Lower lobe of right lung (tissue), 2 donors: ENCODE measurements around the gene AQP1. TPM values are rescaled to one million over a fixed set of nuclear protein-coding genes. Genes with fewer than 3 reads are reported as not detected.
A peak's percentile ranks its signal among the peaks of the same experiment; 100 is the strongest.

ENCODE experiments used
- ATAC-seq, 2 donors: fragments of 200-7000 bp; cut with Tn5 transposase; one replicate each; pipeline ENCODE4 v1.9.1; 2020 to 2022; ENCODE audit warnings: mild to moderate bottlenecking in 2 of 2, moderate library complexity in 2 of 2
- DNase-seq: peaks from one replicate; pipeline ENCODE4 v3.0.0-alpha.2; 2020
- H3K27ac ChIP-seq: fragments of 200-600 bp; one replicate; pipeline ENCODE4 v1.8.0; 2022
- H3K27me3 ChIP-seq: fragments of 200-600 bp; one replicate; pipeline ENCODE4 v1.8.0; 2022; ENCODE audit warnings: low read depth
- H3K36me3 ChIP-seq: fragments of 200-600 bp; one replicate; pipeline ENCODE4 v1.8.0; 2022; ENCODE audit warnings: mild to moderate bottlenecking
- H3K4me1 ChIP-seq: fragments of 200-600 bp; one replicate; pipeline ENCODE4 v1.8.0; 2022
- H3K4me3 ChIP-seq: fragments of 200-600 bp; one replicate; pipeline ENCODE4 v1.8.0; 2022; ENCODE audit warnings: mild to moderate bottlenecking
- H3K9me3 ChIP-seq: fragments of 200-600 bp; one replicate; pipeline ENCODE4 v1.8.0; 2022
- intact Hi-C: fragments of 100-400 bp; cut with DNase I; formaldehyde crosslinking; loops from one replicate; pipeline ENCODE4 v1.11.0; 2022
- total RNA-seq: library from RNA; stranded (reverse); fragmentation: NEBNext Ultra II Directional; extraction: Animal tissue kit (Norgen Biotek cat#: 25700); gene quantifications from one replicate; pipeline ENCODE4 v1.2.1, GENCODE V29; 2021
- TF ChIP-seq, protein P1 (sequence below): fragments of 200-600 bp; IDR thresholded peaks from one replicate; pipeline ENCODE4 v1.8.0; 2022; ENCODE audit warnings: antibody characterized with exemption, mild to moderate bottlenecking
- donor health status: DM: no; HTN: yes; CAD: no; lungs with severe emphysema.

AQP1 gene
- total RNA-seq, 1 donor from 2014 or later, result 826 TPM

DNA sequence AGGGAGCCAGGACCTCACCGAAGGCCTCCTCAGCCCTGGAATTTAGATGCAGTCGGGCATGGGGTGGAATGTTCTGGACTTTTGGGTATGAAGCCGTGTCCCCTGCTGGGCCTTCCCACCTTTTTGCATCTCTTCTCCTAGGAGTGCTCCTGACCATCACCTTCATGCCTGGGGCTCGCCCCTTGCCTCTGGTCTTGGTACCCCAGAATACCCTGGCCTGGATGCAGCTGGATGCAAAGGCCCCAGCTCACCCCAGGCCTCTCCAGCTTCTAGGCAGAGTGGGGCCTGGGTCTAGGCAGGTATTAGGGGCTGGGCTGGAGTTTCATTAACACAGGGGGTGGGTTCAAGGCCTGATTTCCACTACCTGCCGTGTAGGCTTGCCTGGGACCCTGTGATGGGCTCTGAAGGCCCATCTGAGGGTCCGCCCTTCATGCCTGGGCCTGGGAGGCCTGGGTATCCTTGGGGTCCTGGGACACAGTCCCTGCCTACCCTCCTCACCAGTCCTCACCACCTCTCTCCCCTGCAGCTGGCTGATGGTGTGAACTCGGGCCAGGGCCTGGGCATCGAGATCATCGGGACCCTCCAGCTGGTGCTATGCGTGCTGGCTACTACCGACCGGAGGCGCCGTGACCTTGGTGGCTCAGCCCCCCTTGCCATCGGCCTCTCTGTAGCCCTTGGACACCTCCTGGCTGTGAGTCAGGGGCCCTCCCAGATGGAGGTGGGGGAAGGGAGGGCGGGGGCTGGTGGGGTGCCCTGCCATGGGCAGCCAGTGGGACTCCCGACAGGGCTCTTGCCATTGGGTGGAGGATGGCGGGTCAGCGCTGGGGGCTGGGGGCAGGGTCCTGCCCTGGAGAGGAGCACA, 10.1 kb downstream of the AQP1 start:
- H3K36me3 ChIP-seq, result peaks cover 73% of the 10 kb centered on the region
- ATAC-seq (no peak), DNase-seq (peak; percentile 47)
- no peak overlapping the region for H3K4me3 ChIP-seq
- intact Hi-C loops, result no loop called here
- H3K9me3 ChIP-seq, result no peaks in the 10 kb centered on the region
- TF ChIP-seq, protein P1, sequence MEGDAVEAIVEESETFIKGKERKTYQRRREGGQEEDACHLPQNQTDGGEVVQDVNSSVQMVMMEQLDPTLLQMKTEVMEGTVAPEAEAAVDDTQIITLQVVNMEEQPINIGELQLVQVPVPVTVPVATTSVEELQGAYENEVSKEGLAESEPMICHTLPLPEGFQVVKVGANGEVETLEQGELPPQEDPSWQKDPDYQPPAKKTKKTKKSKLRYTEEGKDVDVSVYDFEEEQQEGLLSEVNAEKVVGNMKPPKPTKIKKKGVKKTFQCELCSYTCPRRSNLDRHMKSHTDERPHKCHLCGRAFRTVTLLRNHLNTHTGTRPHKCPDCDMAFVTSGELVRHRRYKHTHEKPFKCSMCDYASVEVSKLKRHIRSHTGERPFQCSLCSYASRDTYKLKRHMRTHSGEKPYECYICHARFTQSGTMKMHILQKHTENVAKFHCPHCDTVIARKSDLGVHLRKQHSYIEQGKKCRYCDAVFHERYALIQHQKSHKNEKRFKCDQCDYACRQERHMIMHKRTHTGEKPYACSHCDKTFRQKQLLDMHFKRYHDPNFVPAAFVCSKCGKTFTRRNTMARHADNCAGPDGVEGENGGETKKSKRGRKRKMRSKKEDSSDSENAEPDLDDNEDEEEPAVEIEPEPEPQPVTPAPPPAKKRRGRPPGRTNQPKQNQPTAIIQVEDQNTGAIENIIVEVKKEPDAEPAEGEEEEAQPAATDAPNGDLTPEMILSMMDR, result no peak
- peaks cover 58% of the 10 kb centered on the region for H3K4me1 ChIP-seq
- no peaks in the 10 kb centered on the region for H3K27me3 ChIP-seq
- peak overlapping the region; percentile 56 for H3K27ac ChIP-seq

DNA sequence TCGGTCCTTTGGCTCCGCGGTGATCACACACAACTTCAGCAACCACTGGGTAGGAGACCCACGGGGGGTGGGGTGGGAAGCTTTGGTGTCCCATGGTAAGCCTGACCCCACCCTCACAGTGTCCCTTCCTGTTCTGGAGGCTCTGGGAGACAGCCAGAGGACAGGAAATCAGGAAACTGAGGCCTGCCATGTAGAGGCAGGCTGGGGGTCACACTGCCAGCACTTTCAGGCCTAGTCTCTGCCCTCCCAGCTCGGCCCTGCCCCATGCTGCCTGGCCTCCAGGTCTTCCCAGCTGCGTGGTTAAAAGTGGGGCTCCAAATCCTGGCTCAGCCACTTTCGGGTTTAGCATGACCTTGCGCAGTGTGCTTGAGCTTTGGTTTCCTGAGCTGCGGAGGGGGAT, 10.9 kb downstream of the AQP1 start:
- Histone ChIP-seq H3K4me1 (peaks cover 53% of the 10 kb centered on the region), H3K9me3 (no peaks in the 10 kb centered on the region), H3K27me3 (no peaks in the 10 kb centered on the region), H3K36me3 (peaks cover 73% of the 10 kb centered on the region), H3K4me3 (no peak overlapping the region), H3K27ac (peak overlapping the region; percentile 6)
- DNase-seq, result peak; percentile 24
- intact Hi-C loops, result no loop called here
- TF ChIP-seq, protein P1, result no peak
- no peak for ATAC-seq

DNA sequence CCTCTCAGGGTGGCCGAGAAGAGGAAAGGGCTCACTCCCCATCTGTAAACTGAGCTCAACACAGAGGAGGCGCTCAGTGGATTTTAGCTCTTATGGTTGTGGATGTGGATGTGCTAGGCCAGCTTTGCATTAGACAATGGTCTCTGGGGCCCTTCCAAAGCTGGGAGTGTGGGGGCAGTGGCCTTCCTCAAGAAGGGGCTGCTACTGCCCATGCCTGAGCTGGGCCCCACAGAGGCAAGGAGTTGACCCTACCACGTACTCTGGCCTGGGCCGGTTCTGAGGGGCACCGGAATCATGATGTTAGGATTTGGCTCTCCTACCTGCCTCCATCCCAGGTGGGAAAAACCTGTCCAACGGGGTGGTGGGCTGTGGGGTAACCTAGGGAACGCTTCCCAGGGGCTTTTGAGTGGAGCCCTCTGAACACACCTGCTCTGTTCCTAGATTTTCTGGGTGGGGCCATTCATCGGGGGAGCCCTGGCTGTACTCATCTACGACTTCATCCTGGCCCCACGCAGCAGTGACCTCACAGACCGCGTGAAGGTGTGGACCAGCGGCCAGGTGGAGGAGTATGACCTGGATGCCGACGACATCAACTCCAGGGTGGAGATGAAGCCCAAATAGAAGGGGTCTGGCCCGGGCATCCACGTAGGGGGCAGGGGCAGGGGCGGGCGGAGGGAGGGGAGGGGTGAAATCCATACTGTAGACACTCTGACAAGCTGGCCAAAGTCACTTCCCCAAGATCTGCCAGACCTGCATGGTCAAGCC, 11.5 kb downstream of the AQP1 start:
- TF ChIP-seq, protein P1, result no peak
- Histone ChIP-seq H3K27ac (peak overlapping the region; percentile 6), H3K4me3 (no peak overlapping the region), H3K36me3 (peaks cover 72% of the 10 kb centered on the region), H3K27me3 (no peaks in the 10 kb centered on the region), H3K4me1 (peaks cover 50% of the 10 kb centered on the region), H3K9me3 (no peaks in the 10 kb centered on the region)
- ATAC-seq (no peak), DNase-seq (peak; percentile 43)
- intact Hi-C loops, result no loop called here

DNA sequence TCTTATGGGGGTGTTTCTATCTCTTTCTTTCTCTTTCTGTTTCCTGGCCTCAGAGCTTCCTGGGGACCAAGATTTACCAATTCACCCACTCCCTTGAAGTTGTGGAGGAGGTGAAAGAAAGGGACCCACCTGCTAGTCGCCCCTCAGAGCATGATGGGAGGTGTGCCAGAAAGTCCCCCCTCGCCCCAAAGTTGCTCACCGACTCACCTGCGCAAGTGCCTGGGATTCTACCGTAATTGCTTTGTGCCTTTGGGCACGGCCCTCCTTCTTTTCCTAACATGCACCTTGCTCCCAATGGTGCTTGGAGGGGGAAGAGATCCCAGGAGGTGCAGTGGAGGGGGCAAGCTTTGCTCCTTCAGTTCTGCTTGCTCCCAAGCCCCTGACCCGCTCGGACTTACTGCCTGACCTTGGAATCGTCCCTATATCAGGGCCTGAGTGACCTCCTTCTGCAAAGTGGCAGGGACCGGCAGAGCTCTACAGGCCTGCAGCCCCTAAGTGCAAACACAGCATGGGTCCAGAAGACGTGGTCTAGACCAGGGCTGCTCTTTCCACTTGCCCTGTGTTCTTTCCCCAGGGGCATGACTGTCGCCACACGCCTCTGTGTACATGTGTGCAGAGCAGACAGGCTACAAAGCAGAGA, 12.2 kb downstream of the AQP1 start:
- H3K4me1 ChIP-seq, result peaks cover 43% of the 10 kb centered on the region

DNA sequence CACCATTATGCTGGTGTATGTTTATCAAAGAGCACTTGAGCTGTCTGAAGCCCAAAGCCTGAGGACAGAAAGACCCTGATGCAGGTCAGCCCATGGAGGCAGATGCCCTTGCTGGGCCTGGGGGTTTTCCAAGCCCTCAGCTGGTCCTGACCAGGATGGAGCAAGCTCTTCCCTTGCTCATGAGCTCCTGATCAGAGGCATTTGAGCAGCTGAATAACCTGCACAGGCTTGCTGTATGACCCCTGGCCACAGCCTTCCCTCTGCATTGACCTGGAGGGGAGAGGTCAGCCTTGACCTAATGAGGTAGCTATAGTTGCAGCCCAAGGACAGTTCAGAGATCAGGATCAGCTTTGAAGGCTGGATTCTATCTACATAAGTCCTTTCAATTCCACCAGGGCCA, 13.0 kb downstream of the AQP1 start:
- DNase-seq, result no peak
- no peak overlapping the region for H3K27ac ChIP-seq
- TF ChIP-seq, protein P1, result no peak
- intact Hi-C loops, result no loop called here
- no peak overlapping the region for H3K4me3 ChIP-seq
- no peak for ATAC-seq
- peaks cover 36% of the 10 kb centered on the region for H3K4me1 ChIP-seq
- H3K36me3 ChIP-seq, result peaks cover 68% of the 10 kb centered on the region
- H3K9me3 ChIP-seq, result no peaks in the 10 kb centered on the region
- H3K27me3 ChIP-seq, result no peaks in the 10 kb centered on the region

More for the DNA sequence above, 12.2 kb downstream of the AQP1 start:
- no peaks in the 10 kb centered on the region for H3K9me3 ChIP-seq
- TF ChIP-seq, protein P1, result no peak
- intact Hi-C loops, result no loop called here
- no peak for ATAC-seq
- peaks cover 68% of the 10 kb centered on the region for H3K36me3 ChIP-seq
- peak; percentile 25 for DNase-seq
- no peak overlapping the region for H3K4me3 ChIP-seq
- no peak overlapping the region for H3K27ac ChIP-seq
- H3K27me3 ChIP-seq, result no peaks in the 10 kb centered on the region
